Neural progenitor cell (in vitro differentiated cells): ENCODE measurements around the gene SFXN5.

Experiments used
- CTCF ChIP-seq: fragments of 200-600 bp; sonication (generic); IDR thresholded peaks from 2 replicates; pipeline ENCODE4 v1.5.1; 2017; ENCODE audit warnings: antibody characterized with exemption, mild to moderate bottlenecking
- EZH2 ChIP-seq: fragments of 200-600 bp; sonication (generic); IDR thresholded peaks from 2 replicates; pipeline ENCODE4 v1.6.1; 2017; ENCODE audit warnings: antibody characterized with exemption, mild to moderate bottlenecking, moderate library complexity

- TF ChIP-seq CTCF: no peak
- TF ChIP-seq EZH2: no peak
These were observed 156.8 kb downstream of the SFXN5 start for GRCh38 chr2:72914589-72915319.
